ENCODE measurements around the gene RAI1.

RAI1 gene

DNA sequence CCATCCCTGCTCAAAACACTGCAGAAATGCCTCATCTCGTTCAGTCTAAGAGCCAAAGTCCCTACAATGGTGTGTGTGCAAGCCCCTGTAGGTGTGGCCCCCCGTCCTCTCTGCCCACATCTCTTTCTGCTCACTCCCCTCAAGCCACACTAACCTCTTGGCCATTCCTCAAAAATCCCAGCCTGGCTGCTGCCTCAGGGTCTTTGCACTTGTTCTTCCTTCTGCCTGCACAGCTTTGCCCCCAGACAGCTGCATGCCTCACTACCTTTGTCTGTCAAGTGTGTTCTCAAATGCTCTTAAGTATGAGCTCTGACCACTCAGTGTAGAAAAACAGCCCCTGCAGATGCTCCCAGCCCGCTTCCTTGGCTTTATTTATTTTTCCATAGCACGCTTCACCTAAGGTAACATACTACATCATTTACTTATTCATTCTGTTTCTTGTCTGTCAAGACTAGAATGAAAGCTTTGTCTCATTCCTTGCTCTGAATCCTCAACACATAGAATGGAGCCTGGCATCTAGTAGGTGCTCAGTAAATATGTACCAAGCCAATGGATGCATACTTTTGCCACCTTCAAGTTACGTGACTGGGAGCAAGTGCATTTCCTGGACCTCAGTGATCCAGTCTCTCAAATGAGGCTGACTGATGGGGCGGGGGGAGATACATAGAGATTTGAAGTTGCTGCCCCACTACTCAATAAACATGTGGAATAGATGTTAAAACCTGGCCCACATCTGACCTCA is 38.1 kb downstream of the RAI1 start:
- DNase-seq: no peak

DNA sequence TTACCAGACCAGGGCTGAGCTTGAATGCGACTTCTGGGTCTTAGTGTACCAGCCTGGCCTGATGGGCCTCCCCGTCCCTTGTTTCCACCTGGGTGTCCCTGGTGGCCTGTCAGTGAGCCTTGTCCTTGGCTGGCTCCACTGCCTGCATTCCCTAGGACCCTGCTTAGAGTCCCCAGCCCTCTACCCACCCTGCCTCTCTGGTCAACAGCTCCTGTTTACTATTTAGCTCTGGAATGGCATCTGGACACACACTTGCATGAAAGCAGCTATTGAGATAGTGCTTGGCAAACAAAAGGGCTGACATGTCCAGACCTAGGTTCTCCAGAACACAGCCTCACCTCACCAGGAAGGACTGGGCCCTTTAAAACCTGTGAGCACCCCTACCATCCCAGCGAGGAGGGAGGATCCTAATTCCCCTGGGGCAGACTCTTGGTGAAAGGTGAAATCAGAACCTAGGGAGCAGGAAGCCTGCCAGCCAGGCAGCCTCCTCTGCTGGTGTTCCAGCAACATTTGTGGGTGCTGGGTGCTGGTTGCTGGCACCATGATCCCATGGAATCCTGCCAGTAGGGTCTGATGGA is 38.8 kb downstream of the RAI1 start:
- DNase-seq: no peak

DNA sequence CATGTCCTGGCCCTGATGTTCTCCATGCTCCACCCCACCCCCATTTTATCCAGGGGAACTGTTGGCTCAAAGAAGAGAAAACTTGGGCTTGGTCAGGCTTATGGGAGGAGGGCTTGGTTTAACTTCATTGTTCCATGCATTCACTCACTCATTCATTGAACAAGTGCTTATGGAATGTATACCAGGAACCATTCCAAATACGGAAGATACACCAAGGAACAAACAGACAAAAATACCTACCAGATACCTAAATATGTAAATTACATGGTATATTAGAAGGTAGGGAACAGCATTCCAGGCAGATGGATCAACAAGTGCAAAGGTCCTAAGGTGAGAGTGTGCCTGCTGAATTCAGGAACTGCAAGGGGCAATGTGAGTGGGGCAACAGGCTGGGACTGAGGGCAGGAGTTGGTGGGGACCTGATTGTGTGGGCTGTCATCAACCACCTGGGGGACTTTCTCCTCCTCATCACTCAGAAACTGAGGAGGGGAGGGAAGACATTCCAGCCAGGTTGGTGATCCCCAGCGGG is 39.9 kb downstream of the RAI1 start:
- no peak for DNase-seq

DNA sequence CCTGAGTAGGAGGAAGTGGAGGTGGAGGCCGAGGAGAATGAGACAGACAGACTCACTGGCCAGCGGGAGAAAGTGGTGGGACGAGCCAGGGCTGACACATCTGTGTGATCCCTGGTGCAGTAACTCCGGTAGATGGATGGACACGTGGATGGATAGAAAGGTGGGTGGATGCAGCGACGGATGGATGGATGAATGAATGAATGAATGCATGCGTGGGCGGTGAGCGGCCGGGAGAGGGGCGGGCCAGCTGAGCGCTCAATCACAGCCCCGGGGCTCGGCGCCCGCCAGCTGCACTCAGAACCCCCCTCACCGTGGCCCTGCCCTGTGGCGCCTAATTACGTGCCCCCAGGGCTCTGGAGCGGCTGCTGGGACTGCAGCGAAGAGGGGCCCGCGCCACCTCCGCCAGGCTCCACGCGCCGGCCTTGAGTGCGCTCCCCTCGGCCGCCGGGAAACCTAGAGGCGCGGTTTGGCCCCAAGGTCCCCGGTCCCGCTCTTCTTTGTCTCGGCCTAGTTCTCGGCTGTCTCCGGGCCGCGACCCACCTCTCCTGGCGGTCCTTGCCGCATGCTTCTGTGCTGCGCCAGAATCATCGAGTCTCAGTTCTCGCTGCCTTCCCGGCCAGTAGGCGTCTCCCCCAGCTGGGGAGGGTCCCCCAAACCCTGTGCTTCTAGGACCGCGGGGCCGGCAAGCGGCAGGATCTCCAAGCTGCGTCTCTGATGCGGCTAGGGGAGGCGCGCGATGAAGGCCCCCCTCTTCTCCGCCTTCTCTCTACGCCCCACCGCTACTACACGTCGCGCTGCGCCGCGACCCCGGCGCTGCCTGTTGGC is 41.0 kb downstream of the RAI1 start:
- DNase-seq: no peak

GRCh38 chr17:17722906-17723353 is 41.7 kb downstream of the RAI1 start:
- no peak for DNase-seq

GRCh38 chr17:17723354-17724261 is 42.4 kb downstream of the RAI1 start:
- DNase-seq: no peak

GRCh38 chr17:17724307-17725010 is 43.2 kb downstream of the RAI1 start:
- DNase-seq: no peak

GRCh38 chr17:17725011-17725751 is 43.9 kb downstream of the RAI1 start:
- DNase-seq: no peak

GRCh38 chr17:17725752-17726457 is 44.6 kb downstream of the RAI1 start:
- DNase-seq: no peak

DNA sequence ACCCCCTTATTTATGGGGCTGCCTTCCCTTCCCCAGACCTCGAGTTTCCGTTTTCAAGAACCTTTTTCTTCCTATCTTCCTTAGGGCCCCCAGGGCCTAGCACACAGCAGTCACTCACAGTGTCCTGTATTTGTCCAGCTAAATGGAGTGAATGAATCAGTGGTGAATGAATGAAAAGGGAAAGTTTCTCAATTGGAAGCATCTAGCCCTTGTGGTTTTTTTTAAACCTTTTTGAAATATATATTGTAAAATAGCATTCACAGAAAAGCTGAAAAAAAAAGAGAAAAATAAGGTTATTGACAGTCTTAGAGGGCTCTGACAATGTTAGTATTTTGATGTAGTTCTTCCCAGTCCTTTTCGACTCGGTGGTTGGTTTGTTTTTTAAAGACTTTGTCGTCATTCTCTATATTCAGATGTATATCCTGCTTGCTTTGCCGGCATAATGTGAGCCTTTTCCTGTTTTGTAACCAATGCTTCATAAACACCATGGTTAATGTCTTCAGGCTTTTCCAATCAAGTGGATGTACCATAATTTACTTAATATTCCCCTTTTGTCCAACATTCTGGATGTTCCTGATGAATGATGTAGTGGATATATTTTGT is 45.3 kb downstream of the RAI1 start:
- no peak for DNase-seq

DNA sequence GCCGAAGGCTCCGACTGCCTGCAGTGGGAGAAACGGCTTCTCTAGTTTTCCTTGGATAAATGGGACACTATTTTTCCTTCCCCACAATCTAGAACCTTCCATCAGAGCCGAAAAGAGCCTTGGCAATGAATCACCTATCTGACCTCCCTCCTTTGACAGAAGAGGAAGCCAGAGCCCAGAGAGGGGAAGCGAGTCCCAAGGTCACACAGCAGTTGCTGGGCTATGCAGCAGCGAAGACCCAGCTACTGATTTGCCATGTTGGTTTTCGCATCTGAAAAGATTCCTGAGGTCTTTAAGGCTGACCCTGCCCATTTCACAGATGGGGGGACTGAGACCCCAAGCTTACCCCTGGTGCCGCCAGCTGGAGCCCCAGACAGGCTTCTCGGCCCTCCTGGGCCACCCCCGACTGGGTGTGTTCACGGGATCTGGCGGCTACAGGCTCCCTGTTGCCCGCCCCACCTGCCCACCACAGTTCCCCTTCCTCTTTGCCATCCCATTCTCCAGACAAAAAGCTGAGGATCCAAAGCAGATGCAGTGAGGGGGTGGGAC is 45.9 kb downstream of the RAI1 start:
- DNase-seq: no peak

- DNase-seq: no peak
These were observed 46.9 kb downstream of the RAI1 start for GRCh38 chr17:17728146-17728545.

DNA sequence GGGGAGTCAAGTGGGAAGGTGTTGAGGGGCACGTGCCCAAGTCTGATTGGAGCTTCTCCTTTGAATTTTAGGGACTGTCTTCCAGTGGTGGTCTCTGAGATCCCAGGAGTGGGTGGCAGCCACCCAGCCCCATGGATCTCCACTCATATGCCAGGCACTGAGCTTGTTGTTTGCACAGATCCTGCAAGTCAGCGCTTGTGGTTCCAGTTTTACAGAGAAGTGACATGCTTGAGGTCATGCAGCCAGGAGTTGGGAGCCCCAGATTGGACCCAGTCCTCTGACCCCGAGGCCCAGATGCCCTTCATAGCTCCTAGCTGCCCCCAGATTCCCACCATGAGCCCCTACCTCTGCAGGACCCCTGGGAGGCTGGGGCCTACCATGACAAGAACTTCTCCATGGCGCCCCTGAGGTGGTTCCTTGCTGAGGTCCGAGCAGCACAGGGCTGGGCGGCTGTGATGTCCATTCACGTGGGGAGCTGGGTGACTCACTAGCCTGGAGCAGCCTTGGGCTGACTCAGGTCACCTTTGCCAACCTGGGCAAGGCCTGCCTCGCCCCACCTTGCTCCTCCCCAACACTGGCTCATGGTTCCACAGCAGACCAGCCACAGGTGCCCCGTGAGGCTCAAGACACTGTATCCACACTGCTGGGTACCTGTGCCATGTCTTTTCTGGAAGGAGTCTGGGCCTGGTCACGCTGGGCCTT is 47.4 kb downstream of the RAI1 start:
- DNase-seq: no peak

DNA sequence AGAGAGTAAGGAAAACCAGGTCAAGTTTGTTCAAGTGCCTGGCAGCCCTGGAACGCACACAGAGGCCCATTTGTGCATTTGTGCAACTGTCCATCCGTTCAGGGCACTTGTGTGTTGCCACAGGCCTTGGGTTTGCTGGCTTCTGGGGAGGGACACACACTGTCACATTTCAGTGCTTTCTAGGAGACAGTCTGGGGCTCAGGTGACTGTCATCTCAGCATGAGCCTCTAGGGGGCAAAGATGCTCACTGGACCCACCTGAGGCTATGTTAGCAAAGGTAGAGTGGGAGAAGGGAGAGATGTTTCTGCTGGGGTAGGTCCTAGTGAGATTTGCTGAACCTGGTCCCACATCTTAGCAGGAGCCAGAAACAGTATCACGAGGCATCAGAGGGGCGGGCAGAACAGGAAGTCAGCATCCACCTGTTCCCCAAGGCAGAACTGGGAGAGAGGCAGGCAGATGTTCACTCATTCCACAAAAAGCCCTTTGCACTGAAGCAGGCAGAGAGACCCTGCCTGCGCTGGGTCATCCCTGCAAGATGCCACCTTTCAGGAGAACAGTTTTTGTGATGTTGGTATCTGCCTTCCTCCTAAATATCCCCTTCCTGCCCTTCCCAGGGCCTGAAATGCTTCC is 48.5 kb downstream of the RAI1 start:
- no peak for DNase-seq

- no peak for DNase-seq
These were observed 49.1 kb downstream of the RAI1 start for GRCh38 chr17:17730250-17730935.

DNA sequence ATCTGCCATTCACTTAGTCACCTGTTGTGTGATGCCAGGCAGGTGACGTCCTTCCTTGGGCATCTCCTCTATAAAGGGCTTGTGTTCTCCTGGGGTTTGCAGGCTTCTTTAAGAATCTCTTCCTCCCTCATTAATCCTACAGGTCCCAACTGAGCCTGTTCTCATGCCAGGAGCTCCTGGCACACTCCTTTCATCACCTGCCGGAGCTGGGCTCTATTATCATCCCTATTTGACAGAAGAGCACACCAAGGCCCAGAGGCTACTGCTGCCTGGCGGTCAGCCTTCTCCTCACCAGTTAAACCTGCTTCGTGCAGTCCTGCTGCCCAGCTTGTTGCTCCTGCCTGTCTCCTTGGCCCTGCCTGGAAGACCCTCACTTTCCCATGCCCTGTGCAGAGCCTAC is 51.2 kb downstream of the RAI1 start:
- DNase-seq: no peak

GRCh38 chr17:17732892-17733670 is 51.8 kb downstream of the RAI1 start:
- no peak for DNase-seq

Measured in NCI-H187 treated with DMSO at 0.1 percent for 48 hours (cell line).